CD4-positive, alpha-beta memory T cell (primary cell): ENCODE measurements around the gene MARCHF3. TPM values are rescaled to one million over a fixed set of nuclear protein-coding genes. Genes with fewer than 3 reads are reported as not detected.
A peak's percentile ranks its signal among the peaks of the same experiment; 100 is the strongest.
"Not testable (repeated sequence)": the region's sequence is repeated elsewhere in the genome, so short reads cannot be mapped to it uniquely, and the experiment has no call there.

ENCODE experiments used
- CTCF ChIA-PET: fragments of 350-600 bp; sonication (Branson Sonifier 250); formaldehyde crosslinking; loops from one replicate; lab custom pipeline; 2021; ENCODE audit warnings: inconsistent platforms; ENCODE audit not compliant: partially characterized antibody; lab: Charles Lee
- POLR2A ChIA-PET: fragments of 350-600 bp; sonication (Branson Sonifier 250); formaldehyde crosslinking; loops from one replicate; lab custom pipeline; 2021; ENCODE audit not compliant: partially characterized antibody; lab: Charles Lee
- DNase-seq, 5 donors: peaks; one replicate each; pipeline versions ENCODE4 v3.0.0 to v3.0.0-alpha.2; 2020 to 2022; ENCODE audit warnings: mixed read lengths in 1 of 5
- H3K27ac ChIP-seq: one replicate; pipeline ENCODE4 v1.7.0; 2013; ENCODE audit warnings: low read depth, low read length
- H3K27me3 ChIP-seq: 2 replicates; pipeline ENCODE4 v1.7.0; 2013; ENCODE audit warnings: mild to moderate bottlenecking, low read length, moderate library complexity; ENCODE audit not compliant: insufficient read depth
- H3K36me3 ChIP-seq: 2 replicates; pipeline ENCODE4 v1.7.0; 2013; ENCODE audit warnings: mild to moderate bottlenecking, low read length, moderate library complexity; ENCODE audit not compliant: insufficient read depth
- H3K4me1 ChIP-seq: 2 replicates; pipeline ENCODE4 v1.7.0; 2013; ENCODE audit warnings: mild to moderate bottlenecking, low read length, moderate library complexity; ENCODE audit not compliant: insufficient read depth
- H3K4me3 ChIP-seq, 2 donors: one replicate each; pipeline ENCODE4 v1.7.0; 2013; ENCODE audit warnings: low read length in 2 of 2, mild to moderate bottlenecking in 1 of 2
- H3K9me3 ChIP-seq, 2 donors: one replicate each; pipeline ENCODE4 v1.7.0; 2013; ENCODE audit warnings: low read length in 2 of 2, control low read depth in 1 of 2; ENCODE audit not compliant: control insufficient read depth in 1 of 2
- H3K27ac Mint-ChIP-seq, 7 donors: one replicate each; pipeline ENCODE4 v1.8.0; 2020 to 2021; ENCODE audit warnings: mixed read lengths in 7 of 7, mild to moderate bottlenecking in 6 of 7, inconsistent platforms in 3 of 7, moderate library complexity in 3 of 7
- H3K27me3 Mint-ChIP-seq, 2 donors: one replicate each; pipeline ENCODE4 v1.8.0; 2020 to 2021; ENCODE audit warnings: mixed read lengths in 2 of 2
- H3K36me3 Mint-ChIP-seq, 2 donors: one replicate each; pipeline ENCODE4 v1.8.0; 2020 to 2021; ENCODE audit warnings: mixed read lengths in 2 of 2, inconsistent platforms in 1 of 2, mild to moderate bottlenecking in 1 of 2
- H3K4me1 Mint-ChIP-seq, 4 donors: one replicate each; pipeline ENCODE4 v1.8.0; 2020 to 2021; ENCODE audit warnings: mixed read lengths in 4 of 4, mild to moderate bottlenecking in 1 of 4
- H3K4me3 Mint-ChIP-seq, 8 donors: one replicate each; pipeline ENCODE4 v1.8.0; 2020 to 2021; ENCODE audit warnings: mixed read lengths in 8 of 8, mild to moderate bottlenecking in 7 of 8, moderate library complexity in 6 of 8, inconsistent platforms in 3 of 8
- H3K9me3 Mint-ChIP-seq, 8 donors: one replicate each; pipeline ENCODE4 v1.8.0; 2020 to 2021; ENCODE audit warnings: mixed read lengths in 8 of 8, mild to moderate bottlenecking in 5 of 8, inconsistent platforms in 3 of 8, moderate library complexity in 1 of 8
- intact Hi-C: fragments of 100-400 bp; cut with micrococcal nuclease; formaldehyde crosslinking; loops from one replicate; pipeline ENCODE4 v1.15.1; 2023
- polyA plus RNA-seq, 2 donors: library from polyadenylated mRNA; unstranded; fragments of 300-500 nt; fragmentation: Illumina TruSeq; gene quantifications; one replicate each; pipeline ENCODE4 v1.2.3, GENCODE V29; 2021
- total RNA-seq, 2 experiments: library from RNA; stranded (reverse); gene quantifications; one replicate each; pipeline ENCODE4 v1.2.3, GENCODE V29; 2021

MARCHF3 gene
- total and polyA plus RNA-seq, 4 experiments from 2014 or later: 3.2 to 7.5 (median 4.4) TPM

- Mint-ChIP-seq H3K27me3 (no peaks in the 10 kb centered on the region), H3K36me3 (peaks cover 0 to 6% of the 10 kb centered on the region in 2 donors), H3K4me1 (peaks cover 33 to 48% (median 44%) of the 10 kb centered on the region in 4 donors), H3K27ac (peak overlapping the region; percentile 17 to 91 (median 71)), H3K9me3 (peaks cover 0 to 7% (median 1%) of the 10 kb centered on the region in 8 donors), H3K4me3 (peak overlapping the region in 5 of 8 donors; percentile 17 to 57 (median 38))
- Histone ChIP-seq H3K27me3 (no peaks in the 10 kb centered on the region), H3K9me3 (no peaks in the 10 kb centered on the region), H3K36me3 (no peaks in the 10 kb centered on the region), H3K27ac (no peak overlapping the region), H3K4me3 (no peak overlapping the region), H3K4me1 (peaks cover 36% of the 10 kb centered on the region)
- ChIA-PET CTCF (interaction anchor here (2.4 kb wide), 1 partner anchor 18 kb away, joined by 7 read pairs; no protein-coding TSS in a partner anchor), POLR2A (interaction anchor here (1.9 kb wide), 1 partner anchor 176 kb away, joined by 5 read pairs; the partner anchor contains the start of gene MARCHF3)
- intact Hi-C loops: no loop called here
- DNase-seq: peak in 1 of 5 donors; percentile 6
Observed at GRCh38 chr5:126855266-126855665, 175.1 kb downstream of the MARCHF3 start.

GRCh38 chr5:126854526-126855110 lies 175.7 kb downstream of the MARCHF3 start:
- intact Hi-C loops: loop anchor here (5.0 kb wide), 3 partner anchors 42 to 373 kb away; no protein-coding TSS in a partner anchor
- Histone ChIP-seq H3K4me3 (no peak overlapping the region), H3K9me3 (no peaks in the 10 kb centered on the region), H3K27ac (no peak overlapping the region), H3K27me3 (no peaks in the 10 kb centered on the region), H3K36me3 (no peaks in the 10 kb centered on the region), H3K4me1 (peaks cover 36% of the 10 kb centered on the region)
- CTCF ChIA-PET: interaction anchor here (1.0 to 2.4 kb wide), 5 partner anchors 9 to 77 kb away, joined by 3 to 7 read pairs (median 4); no protein-coding TSS in a partner anchor
- Mint-ChIP-seq H3K4me3 (peak overlapping the region in 3 of 8 donors; percentile 33 to 57 (median 40)), H3K27me3 (no peaks in the 10 kb centered on the region), H3K9me3 (peaks cover 0 to 7% (median 1%) of the 10 kb centered on the region in 8 donors), H3K27ac (peak overlapping the region in 6 of 7 donors; percentile 59 to 89 (median 72)), H3K36me3 (peaks cover 0 to 6% of the 10 kb centered on the region in 2 donors), H3K4me1 (peaks cover 33 to 48% (median 43%) of the 10 kb centered on the region in 4 donors)
- no peak for DNase-seq
- POLR2A ChIA-PET: interaction anchor here (1.3 to 4.4 kb wide), 6 partner anchors 43 to 405 kb away, joined by 3 to 39 read pairs (median 9); partner anchors contain the start of genes C5orf63, LMNB1 and MARCHF3

GRCh38 chr5:126853541-126854307 lies 176.6 kb downstream of the MARCHF3 start:
- not testable (repeated sequence) for H3K36me3 Mint-ChIP-seq, H3K27me3 Mint-ChIP-seq, H3K9me3 ChIP-seq, H3K36me3 ChIP-seq, H3K9me3 Mint-ChIP-seq, H3K27me3 ChIP-seq
- ChIA-PET POLR2A (interaction anchor here (0.7 to 4.4 kb wide), 12 partner anchors 31 to 404 kb away, joined by 3 to 39 read pairs (median 4); partner anchors contain the start of genes C5orf63, LMNB1 and MARCHF3), CTCF (interaction anchor here (1.0 to 3.6 kb wide), 7 partner anchors 8 to 76 kb away, joined by 3 to 13 read pairs (median 4); no protein-coding TSS in a partner anchor)
- intact Hi-C loops: loop anchor here (2.0 to 5.0 kb wide), 5 partner anchors 41 to 374 kb away; partner anchors contain the start of genes LMNB1 and MARCHF3
- H3K4me1 ChIP-seq: peaks cover 36% of the 10 kb centered on the region
- peak overlapping the region; percentile 65 to 87 (median 80) for H3K4me3 Mint-ChIP-seq
- peak overlapping the region; percentile 5 for H3K27ac ChIP-seq
- H3K4me3 ChIP-seq: peak overlapping the region in 1 of 2 donors; percentile 12
- peak in 3 of 5 donors; percentile 4 to 39 (median 24) for DNase-seq
- peak overlapping the region; percentile 89 to 97 (median 95) for H3K27ac Mint-ChIP-seq
- H3K4me1 Mint-ChIP-seq: peaks cover 33 to 48% (median 43%) of the 10 kb centered on the region in 4 donors

- intact Hi-C loops: loop anchor here (2.0 to 5.0 kb wide), 5 partner anchors 41 to 374 kb away; partner anchors contain the start of genes LMNB1 and MARCHF3
- peaks cover 0 to 6% of the 10 kb centered on the region in 2 donors for H3K36me3 Mint-ChIP-seq
- peaks cover 33 to 48% (median 43%) of the 10 kb centered on the region in 4 donors for H3K4me1 Mint-ChIP-seq
- Histone ChIP-seq H3K9me3 (no peaks in the 10 kb centered on the region), H3K4me1 (peaks cover 36% of the 10 kb centered on the region), H3K27ac (peak overlapping the region; percentile 5), H3K27me3 (no peaks in the 10 kb centered on the region), H3K4me3 (no peak overlapping the region), H3K36me3 (no peaks in the 10 kb centered on the region)
- no peaks in the 10 kb centered on the region for H3K27me3 Mint-ChIP-seq
- no peak for DNase-seq
- H3K27ac Mint-ChIP-seq: peak overlapping the region; percentile 89 to 97 (median 95)
- peak overlapping the region; percentile 65 to 87 (median 80) for H3K4me3 Mint-ChIP-seq
- H3K9me3 Mint-ChIP-seq: peaks cover 0 to 7% (median 1%) of the 10 kb centered on the region in 8 donors
- POLR2A ChIA-PET: interaction anchor here (0.8 to 4.4 kb wide), 13 partner anchors 13 to 403 kb away, joined by 3 to 39 read pairs (median 6); partner anchors contain the start of genes C5orf63 and LMNB1
- CTCF ChIA-PET: interaction anchor here (1.2 to 3.6 kb wide), 2 partner anchors 41 to 43 kb away, joined by 4 to 13 read pairs; no protein-coding TSS in a partner anchor
Observed at GRCh38 chr5:126852841-126853271, 177.5 kb downstream of the MARCHF3 start.

- Mint-ChIP-seq H3K27ac (peak overlapping the region; percentile 89 to 97 (median 95)), H3K27me3 (no peaks in the 10 kb centered on the region), H3K9me3 (peaks cover 0 to 7% (median 1%) of the 10 kb centered on the region in 8 donors), H3K4me1 (peaks cover 33 to 50% (median 45%) of the 10 kb centered on the region in 4 donors), H3K4me3 (peak overlapping the region; percentile 65 to 87 (median 78)), H3K36me3 (peaks cover 0 to 6% of the 10 kb centered on the region in 2 donors)
- Histone ChIP-seq H3K4me3 (peak overlapping the region in 1 of 2 donors; percentile 29), H3K27ac (peak overlapping the region; percentile 8), H3K9me3 (no peaks in the 10 kb centered on the region), H3K4me1 (peaks cover 36% of the 10 kb centered on the region), H3K36me3 (no peaks in the 10 kb centered on the region), H3K27me3 (no peaks in the 10 kb centered on the region)
- DNase-seq: peak in 4 of 5 donors; percentile 27 to 44 (median 34)
- CTCF ChIA-PET: interaction anchor here (0.9 to 3.6 kb wide), 4 partner anchors 14 to 74 kb away, joined by 3 to 13 read pairs (median 7); no protein-coding TSS in a partner anchor
- POLR2A ChIA-PET: interaction anchor here (0.8 to 4.4 kb wide), 12 partner anchors 13 to 377 kb away, joined by 3 to 39 read pairs (median 6); partner anchors contain the start of genes C5orf63 and LMNB1
- intact Hi-C loops: loop anchor here (2.0 to 5.0 kb wide), 5 partner anchors 40 to 375 kb away; partner anchors contain the start of genes LMNB1 and MARCHF3
Observed at GRCh38 chr5:126852091-126852571, 178.2 kb downstream of the MARCHF3 start.

- Mint-ChIP-seq H3K27me3 (no peaks in the 10 kb centered on the region), H3K4me3 (peak overlapping the region; percentile 36 to 87 (median 78)), H3K9me3 (peaks cover 0 to 7% (median 1%) of the 10 kb centered on the region in 8 donors), H3K27ac (peak overlapping the region; percentile 89 to 97 (median 95)), H3K36me3 (peaks cover 0 to 6% of the 10 kb centered on the region in 2 donors), H3K4me1 (peaks cover 33 to 56% (median 50%) of the 10 kb centered on the region in 4 donors)
- Histone ChIP-seq H3K9me3 (no peaks in the 10 kb centered on the region), H3K27ac (no peak overlapping the region), H3K4me3 (no peak overlapping the region), H3K4me1 (peaks cover 39% of the 10 kb centered on the region), H3K27me3 (no peaks in the 10 kb centered on the region), H3K36me3 (no peaks in the 10 kb centered on the region)
- intact Hi-C loops: loop anchor here (2.0 to 5.0 kb wide), 5 partner anchors 39 to 376 kb away; partner anchors contain the start of genes LMNB1 and MARCHF3
- DNase-seq: peak in 4 of 5 donors; percentile 23 to 39 (median 32)
- ChIA-PET POLR2A (interaction anchor here (1.0 to 4.4 kb wide), 9 partner anchors 14 to 378 kb away, joined by 3 to 39 read pairs (median 6); partner anchors contain the start of gene LMNB1), CTCF (interaction anchor here (0.9 to 3.6 kb wide), 4 partner anchors 14 to 74 kb away, joined by 3 to 13 read pairs (median 7); no protein-coding TSS in a partner anchor)
Observed at GRCh38 chr5:126851501-126852011, 178.8 kb downstream of the MARCHF3 start.
